Measurements from ENCODE around the gene PAGR1. TPM values are rescaled to one million over a fixed set of nuclear protein-coding genes. Genes with fewer than 3 reads are reported as not detected.

PAGR1 gene
- total and polyA plus RNA-seq, 2 of the 8 experiments (the other 6 are each of a cell fraction or from before 2014, with no cell fraction given): 35.4 to 56.4 TPM

DNA sequence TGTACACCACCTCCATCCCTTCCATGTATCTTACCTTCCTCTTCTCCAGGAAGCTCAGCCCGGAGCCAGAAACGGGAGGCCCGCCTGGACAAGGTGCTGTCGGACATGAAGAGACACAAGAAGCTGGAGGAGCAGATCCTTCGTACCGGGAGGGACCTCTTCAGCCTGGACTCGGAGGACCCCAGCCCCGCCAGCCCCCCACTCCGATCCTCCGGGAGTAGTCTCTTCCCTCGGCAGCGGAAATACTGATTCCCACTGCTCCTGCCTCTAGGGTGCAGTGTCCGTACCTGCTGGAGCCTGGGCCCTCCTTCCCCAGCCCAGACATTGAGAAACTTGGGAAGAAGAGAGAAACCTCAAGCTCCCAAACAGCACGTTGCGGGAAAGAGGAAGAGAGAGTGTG is 3.6 kb downstream of the PAGR1 start:
- DNase-seq (ENCODE audit: low read depth in 1 of 2, low spot score in 2 of 2) (no peak), FAIRE-seq (no peak)
- POLR2A ChIA-PET (ENCODE audit: partially characterized antibody): interaction anchor here (0.6 to 16.6 kb wide), 12 partner anchors 9 to 212 kb away, joined by 3 to 167 read pairs (median 4); partner anchors contain the start of gene TLCD3B
- H4K8ac ChIP-seq (ENCODE audit: extremely low read depth, insufficient read depth, low read length): no peak overlapping the region
- no peak overlapping the region for H3K4me3 ChIP-seq (ENCODE audit: extremely low read depth in 1 of 4, insufficient read depth in 2 of 4, low read depth in 3 of 4, low read length in 4 of 4)
- H3K4me1 ChIP-seq (replicated peaks in 1 of 4; ENCODE audit: control insufficient read depth in 3 of 4, insufficient read depth in 4 of 4, low read length in 3 of 4): peaks cover 0 to 12% (median 4%) of the 10 kb centered on the region in 4 experiments; a peak in 5 of 7 replicates
- no peak overlapping the region for H4K91ac ChIP-seq (replicated peaks; ENCODE audit: insufficient read length, low read length)
- peaks cover 12% of the 10 kb centered on the region for H3K23me2 ChIP-seq (ENCODE audit: low read depth, low read length)
- H3K79me2 ChIP-seq (ENCODE audit: control insufficient read depth in 1 of 2, insufficient read depth in 2 of 2, low read length in 2 of 2): peaks cover 0 to 18% of the 10 kb centered on the region in 2 experiments; a peak in 1 of 4 replicates
- H2AK5ac ChIP-seq (ENCODE audit: low read depth, low read length): no peak overlapping the region
- no peak overlapping the region for H2BK5ac ChIP-seq (ENCODE audit: low read depth, low read length)
- no peak overlapping the region for H3K4ac ChIP-seq (replicated peaks; ENCODE audit: insufficient read length, low read depth, low read length)
- TF ChIP-seq TEAD4 (IDR thresholded peaks at IDR 0.05; ENCODE audit: low read depth, low read length) (no peak), PHF8 (conservative IDR thresholded peaks at IDR 0.05; ENCODE audit: low read depth, low read length) (no peak), CHD1 (IDR thresholded peaks at IDR 0.05; ENCODE audit: low read depth, low read length) (no peak), RAD21 (IDR thresholded peaks at IDR 0.05 in 1 of 2, conservative IDR thresholded peaks at IDR 0.05 in 1 of 2; ENCODE audit: low read depth in 2 of 2, low read length in 2 of 2) (peak; percentile 18 to 41; a peak in 3 of 4 replicates), POLR2A (IDR thresholded peaks at IDR 0.05; ENCODE audit: control extremely low read depth in 1 of 2, low read depth in 2 of 2, low read length in 2 of 2) (no peak), TBP (IDR thresholded peaks at IDR 0.05; ENCODE audit: low read depth, low read length) (no peak)
- TF ChIP-seq, protein P1, sequence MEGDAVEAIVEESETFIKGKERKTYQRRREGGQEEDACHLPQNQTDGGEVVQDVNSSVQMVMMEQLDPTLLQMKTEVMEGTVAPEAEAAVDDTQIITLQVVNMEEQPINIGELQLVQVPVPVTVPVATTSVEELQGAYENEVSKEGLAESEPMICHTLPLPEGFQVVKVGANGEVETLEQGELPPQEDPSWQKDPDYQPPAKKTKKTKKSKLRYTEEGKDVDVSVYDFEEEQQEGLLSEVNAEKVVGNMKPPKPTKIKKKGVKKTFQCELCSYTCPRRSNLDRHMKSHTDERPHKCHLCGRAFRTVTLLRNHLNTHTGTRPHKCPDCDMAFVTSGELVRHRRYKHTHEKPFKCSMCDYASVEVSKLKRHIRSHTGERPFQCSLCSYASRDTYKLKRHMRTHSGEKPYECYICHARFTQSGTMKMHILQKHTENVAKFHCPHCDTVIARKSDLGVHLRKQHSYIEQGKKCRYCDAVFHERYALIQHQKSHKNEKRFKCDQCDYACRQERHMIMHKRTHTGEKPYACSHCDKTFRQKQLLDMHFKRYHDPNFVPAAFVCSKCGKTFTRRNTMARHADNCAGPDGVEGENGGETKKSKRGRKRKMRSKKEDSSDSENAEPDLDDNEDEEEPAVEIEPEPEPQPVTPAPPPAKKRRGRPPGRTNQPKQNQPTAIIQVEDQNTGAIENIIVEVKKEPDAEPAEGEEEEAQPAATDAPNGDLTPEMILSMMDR (IDR thresholded peaks at IDR 0.05; ENCODE audit: control extremely low read depth in 1 of 3, insufficient read depth in 1 of 3, low read depth in 1 of 3, low read length in 3 of 3): peak; percentile 14 to 44 (median 41); a peak in 3 of 4 replicates
- TF ChIP-seq, protein P2, sequence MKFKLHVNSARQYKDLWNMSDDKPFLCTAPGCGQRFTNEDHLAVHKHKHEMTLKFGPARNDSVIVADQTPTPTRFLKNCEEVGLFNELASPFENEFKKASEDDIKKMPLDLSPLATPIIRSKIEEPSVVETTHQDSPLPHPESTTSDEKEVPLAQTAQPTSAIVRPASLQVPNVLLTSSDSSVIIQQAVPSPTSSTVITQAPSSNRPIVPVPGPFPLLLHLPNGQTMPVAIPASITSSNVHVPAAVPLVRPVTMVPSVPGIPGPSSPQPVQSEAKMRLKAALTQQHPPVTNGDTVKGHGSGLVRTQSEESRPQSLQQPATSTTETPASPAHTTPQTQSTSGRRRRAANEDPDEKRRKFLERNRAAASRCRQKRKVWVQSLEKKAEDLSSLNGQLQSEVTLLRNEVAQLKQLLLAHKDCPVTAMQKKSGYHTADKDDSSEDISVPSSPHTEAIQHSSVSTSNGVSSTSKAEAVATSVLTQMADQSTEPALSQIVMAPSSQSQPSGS (IDR thresholded peaks at IDR 0.05; ENCODE audit: low read length): no peak
- no peak overlapping the region for H3K56ac ChIP-seq (replicated peaks; ENCODE audit: insufficient read length, low read depth, low read length)
- H2BK15ac ChIP-seq (ENCODE audit: low read length): no peak overlapping the region
- H3K23ac ChIP-seq (ENCODE audit: insufficient read length): no peak overlapping the region
- H2BK20ac ChIP-seq (ENCODE audit: low read length): no peak overlapping the region
- no peak overlapping the region for H3K9ac ChIP-seq (replicated peaks in 1 of 4; ENCODE audit: extremely low read depth in 1 of 4, low read depth in 3 of 4, low read length in 3 of 4)
- no peak overlapping the region for H2AFZ ChIP-seq (ENCODE audit: low read length)
- H3K14ac ChIP-seq (ENCODE audit: insufficient read length): no peak overlapping the region
- 89% methylated on average over 12 of the region's 15 CpGs; no CpG with 5 or more reads in 1 of the 2 experiments for WGBS, 2 experiments (ENCODE audit: extremely low coverage in 1 of 2, insufficient coverage in 1 of 2, insufficient read length in 1 of 2, insufficient replicate concordance in 2 of 2, low coverage in 1 of 2, low lambda C conversion rate in 2 of 2, missing lambda C conversion rate in 1 of 2)
- H3K4me2 ChIP-seq (ENCODE audit: insufficient read depth in 1 of 2, low read depth in 2 of 2, low read length in 2 of 2): no peak overlapping the region
- no peaks in the 10 kb centered on the region for H3K27me3 ChIP-seq (replicated peaks in 1 of 4; ENCODE audit: control insufficient read depth in 3 of 4, extremely low read depth in 1 of 4, insufficient read depth in 3 of 4, low read length in 3 of 4)
- H2BK12ac ChIP-seq (ENCODE audit: low read depth, low read length): no peak overlapping the region
- no peak overlapping the region for H3K18ac ChIP-seq (ENCODE audit: extremely low read depth, low read length)
- CTCF ChIA-PET (ENCODE audit: partially characterized antibody): interaction anchor here (0.7 to 17.5 kb wide), 15 partner anchors 10 to 156 kb away, joined by 3 to 212 read pairs (median 4); partner anchors contain the start of genes KIF22, MAZ, SEZ6L2 and ZG16
- H3K27ac ChIP-seq (ENCODE audit: low read depth, low read length): no peak overlapping the region
- no peak overlapping the region for H4K5ac ChIP-seq (ENCODE audit: insufficient read length, low read depth, low read length)
- H4K20me1 ChIP-seq (replicated peaks in 1 of 2; ENCODE audit: control insufficient read depth in 1 of 2, insufficient read depth in 2 of 2, low read length in 2 of 2): peaks cover 2 to 4% of the 10 kb centered on the region in 2 experiments
- no peak overlapping the region for H2BK120ac ChIP-seq (replicated peaks; ENCODE audit: low read depth, low read length)
- H3K36me3 ChIP-seq (ENCODE audit: control insufficient read depth in 2 of 4, insufficient read depth in 4 of 4, low read length in 3 of 4): peaks cover 12 to 23% (median 18%) of the 10 kb centered on the region in 4 experiments
- no peaks in the 10 kb centered on the region for H3K9me3 ChIP-seq (ENCODE audit: insufficient read depth in 2 of 2, low read depth in 1 of 2, low read length in 1 of 2)
- H3K79me1 ChIP-seq (ENCODE audit: low read depth, low read length): peaks cover 5% of the 10 kb centered on the region
